Liver (tissue), 2 donors: ENCODE results near the gene COL4A4.

Experiments used
- EGR1 ChIP-seq, 2 donors: IDR thresholded peaks; 2 replicates each; pipeline ENCODE4 v1.6.1; 2016 to 2018; ENCODE audit warnings: antibody characterized with exemption in 2 of 2, low read depth in 2 of 2
- SP1 ChIP-seq: IDR thresholded peaks from 2 replicates; pipeline ENCODE4 v1.6.1; 2018; ENCODE audit warnings: antibody characterized with exemption, mild to moderate bottlenecking
- TAF1 ChIP-seq: conservative IDR thresholded peaks from 2 replicates; pipeline ENCODE4 v1.6.1; 2016; ENCODE audit warnings: antibody characterized with exemption, mild to moderate bottlenecking
- TF ChIP-seq, protein P1 (sequence below): IDR thresholded peaks from 2 replicates; pipeline ENCODE4 v1.6.1; 2016; ENCODE audit warnings: antibody characterized with exemption
- donor health status: healthy.

GRCh38 chr2:227106845-227107759 lies 56.9 kb downstream of the COL4A4 start:
- no peak for TF ChIP-seq EGR1 (IDR thresholded peaks at IDR 0.05; ENCODE audit: low read depth in 2 of 2)
- TF ChIP-seq TAF1: no peak
- TF ChIP-seq, protein P1, sequence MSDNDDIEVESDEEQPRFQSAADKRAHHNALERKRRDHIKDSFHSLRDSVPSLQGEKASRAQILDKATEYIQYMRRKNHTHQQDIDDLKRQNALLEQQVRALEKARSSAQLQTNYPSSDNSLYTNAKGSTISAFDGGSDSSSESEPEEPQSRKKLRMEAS: no peak
- TF ChIP-seq SP1: no peak
